DOHH2 (cell line): ENCODE results near the gene BRD7.

Experiments
- H3F3A ChIP-seq: fragments of 200-600 bp; sonication (generic), shearing (Covaris generic); 2 replicates; pipeline ENCODE4 v1.6.0; 2016; ENCODE audit warnings: antibody characterized with exemption, mild to moderate bottlenecking; ENCODE audit not compliant: control insufficient read depth, insufficient read depth
- H3K27ac ChIP-seq: fragments of 200-600 bp; sonication (generic); 2 replicates; pipeline ENCODE4 v1.5.1; 2014; ENCODE audit warnings: low read depth, mild to moderate bottlenecking, low read length, moderate library complexity
- H3K27me3 ChIP-seq: fragments of 200-600 bp; sonication (generic); 2 replicates; pipeline ENCODE4 v1.6.1; 2014; ENCODE audit warnings: mild to moderate bottlenecking, low read length, mixed read lengths; ENCODE audit not compliant: control insufficient read depth
- H3K36me3 ChIP-seq: fragments of 200-600 bp; sonication (generic); 2 replicates; pipeline ENCODE4 v1.6.1; 2014; ENCODE audit warnings: mild to moderate bottlenecking, low read length, moderate library complexity, mixed read lengths; ENCODE audit not compliant: control insufficient read depth
- H3K4me1 ChIP-seq: fragments of 200-600 bp; sonication (generic); 2 replicates; pipeline ENCODE4 v1.6.1; 2014; ENCODE audit warnings: mild to moderate bottlenecking, low read length, mixed read lengths; ENCODE audit not compliant: control insufficient read depth
- H3K4me2 ChIP-seq: fragments of 200-600 bp; sonication (generic); 2 replicates; pipeline ENCODE4 v1.6.0; 2014; ENCODE audit warnings: mild to moderate bottlenecking, low read length, moderate library complexity
- H3K4me3 ChIP-seq: fragments of 200-600 bp; sonication (generic); 2 replicates; pipeline ENCODE4 v1.5.1; 2014; ENCODE audit warnings: mild to moderate bottlenecking, low read length, mixed read lengths
- H3K79me2 ChIP-seq: fragments of 200-600 bp; sonication (generic); 2 replicates; pipeline ENCODE4 v1.6.1; 2014; ENCODE audit warnings: mild to moderate bottlenecking, low read length, mixed read lengths; ENCODE audit not compliant: control insufficient read depth
- H3K9me2 ChIP-seq: fragments of 200-600 bp; sonication (generic); replicated peaks from 2 replicates; pipeline ENCODE4 v1.6.1; 2014; ENCODE audit warnings: mild to moderate bottlenecking, low read length, mixed read lengths; ENCODE audit not compliant: control insufficient read depth
- H3K9me3 ChIP-seq: fragments of 200-600 bp; sonication (generic); 2 replicates; pipeline ENCODE4 v1.6.1; 2014; ENCODE audit warnings: antibody characterized with exemption, low read length, mixed read lengths; ENCODE audit not compliant: control insufficient read depth, insufficient read depth
- H4K20me1 ChIP-seq: fragments of 200-600 bp; sonication (generic); 2 replicates; pipeline ENCODE4 v1.6.0; 2014; ENCODE audit warnings: low read depth, mild to moderate bottlenecking, antibody characterized with exemption, low read length, moderate library complexity; ENCODE audit not compliant: control insufficient read depth, insufficient read depth
- CTCF ChIP-seq: fragments of 200-600 bp; sonication (generic); IDR thresholded peaks from one replicate; pipeline ENCODE4 v1.5.1; 2014; ENCODE audit warnings: antibody characterized with exemption, mild to moderate bottlenecking, low read depth, low read length; ENCODE audit not compliant: poor library complexity, severe bottlenecking
- EZH2phosphoT487 ChIP-seq: fragments of 200-600 bp; sonication (generic); IDR thresholded peaks from 2 replicates; pipeline ENCODE4 v1.6.1; 2017; ENCODE audit warnings: borderline replicate concordance, mild to moderate bottlenecking, antibody characterized with exemption, low read length, moderate library complexity, mixed read lengths

BRD7 gene

GRCh38 chr16:50378417-50378816 lies 9.6 kb upstream of the BRD7 start:
- Histone ChIP-seq H3K9me2 (no peaks in the 10 kb centered on the region), H3K36me3 (no peaks in the 10 kb centered on the region), H4K20me1 (no peaks in the 10 kb centered on the region), H3K4me2 (no peak overlapping the region), H3K4me3 (no peak overlapping the region), H3K79me2 (no peaks in the 10 kb centered on the region), H3K27me3 (peaks cover 10% of the 10 kb centered on the region), H3K9me3 (no peaks in the 10 kb centered on the region), H3F3A (no peaks in the 10 kb centered on the region), H3K4me1 (no peaks in the 10 kb centered on the region), H3K27ac (no peak overlapping the region)
- TF ChIP-seq EZH2phosphoT487 (no peak), CTCF (no peak)

- H3K27ac ChIP-seq = no peak overlapping the region
- H3K4me1 ChIP-seq = no peaks in the 10 kb centered on the region
- H3K4me3 ChIP-seq = no peak overlapping the region
- no peaks in the 10 kb centered on the region for H3F3A ChIP-seq
- H4K20me1 ChIP-seq = no peaks in the 10 kb centered on the region
- no peaks in the 10 kb centered on the region for H3K36me3 ChIP-seq
- H3K9me3 ChIP-seq = no peaks in the 10 kb centered on the region
- no peaks in the 10 kb centered on the region for H3K79me2 ChIP-seq
- TF ChIP-seq EZH2phosphoT487 (no peak), CTCF (no peak)
- H3K27me3 ChIP-seq = peaks cover 10% of the 10 kb centered on the region
- H3K4me2 ChIP-seq = no peak overlapping the region
- no peaks in the 10 kb centered on the region for H3K9me2 ChIP-seq
These were observed 8.2 kb upstream of the BRD7 start for GRCh38 chr16:50377001-50377400.

GRCh38 chr16:50373780-50374179 lies 5.0 kb upstream of the BRD7 start:
- Histone ChIP-seq H3K4me2 (no peak overlapping the region), H3K27ac (no peak overlapping the region), H3K27me3 (peaks cover 10% of the 10 kb centered on the region), H3K9me3 (no peaks in the 10 kb centered on the region), H3K4me3 (no peak overlapping the region), H4K20me1 (no peaks in the 10 kb centered on the region), H3K9me2 (no peaks in the 10 kb centered on the region), H3F3A (no peaks in the 10 kb centered on the region), H3K4me1 (peaks cover 6% of the 10 kb centered on the region), H3K36me3 (no peaks in the 10 kb centered on the region), H3K79me2 (no peaks in the 10 kb centered on the region)
- no peak for TF ChIP-seq CTCF
- TF ChIP-seq EZH2phosphoT487 = no peak

- Histone ChIP-seq H3K79me2 (peaks cover 2% of the 10 kb centered on the region), H3K27ac (no peak overlapping the region), H3K4me1 (peaks cover 6% of the 10 kb centered on the region), H3K9me3 (no peaks in the 10 kb centered on the region), H3K4me3 (no peak overlapping the region), H3K36me3 (peaks cover 1% of the 10 kb centered on the region; the same call in 1 of the 2 replicates), H3K9me2 (no peaks in the 10 kb centered on the region), H3F3A (no peaks in the 10 kb centered on the region), H3K27me3 (peaks cover 10% of the 10 kb centered on the region), H4K20me1 (no peaks in the 10 kb centered on the region), H3K4me2 (no peak overlapping the region)
- TF ChIP-seq CTCF = no peak
These were observed 4.5 kb upstream of the BRD7 start for GRCh38 chr16:50373345-50373701.
